ENCODE results near the gene NBEA.

DNA sequence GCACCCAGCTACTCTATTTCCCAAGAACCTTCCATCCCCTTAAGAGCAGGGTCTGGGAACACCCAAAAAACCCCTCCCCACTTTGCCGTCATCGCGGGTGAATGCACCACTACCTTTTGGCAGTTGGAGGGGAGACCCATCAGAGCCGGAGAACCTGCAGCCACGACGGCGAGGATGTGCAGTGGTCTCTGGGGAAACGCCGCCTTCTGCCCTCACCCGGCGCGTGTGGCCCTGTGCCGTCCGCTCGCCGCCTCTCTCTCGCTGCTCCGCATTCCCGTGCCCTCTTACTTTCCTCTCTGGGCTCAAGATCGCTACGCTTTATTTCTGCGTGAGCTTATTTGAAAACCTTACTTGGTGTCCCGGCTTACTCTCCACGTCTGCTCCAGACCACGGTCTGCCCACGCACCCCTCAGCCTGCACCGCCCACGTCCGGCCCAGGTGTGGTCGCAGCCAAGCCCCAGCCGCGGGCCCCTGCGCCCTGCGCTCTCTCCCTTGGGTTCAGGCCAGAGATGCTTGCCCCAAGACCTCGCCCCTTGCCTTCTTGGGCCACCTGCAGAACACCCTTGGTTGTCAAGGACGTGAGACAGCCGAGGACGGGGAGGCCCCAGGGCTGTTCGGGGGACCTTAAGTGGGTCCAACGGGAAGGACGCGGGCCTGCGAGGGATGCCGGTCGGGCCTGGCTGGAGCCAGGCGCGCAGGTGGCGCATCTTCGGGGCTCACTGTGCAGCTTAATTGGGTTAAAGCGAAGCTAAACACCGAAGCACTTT is 536.4 kb downstream of the NBEA start:
- TF ChIP-seq, protein P1, sequence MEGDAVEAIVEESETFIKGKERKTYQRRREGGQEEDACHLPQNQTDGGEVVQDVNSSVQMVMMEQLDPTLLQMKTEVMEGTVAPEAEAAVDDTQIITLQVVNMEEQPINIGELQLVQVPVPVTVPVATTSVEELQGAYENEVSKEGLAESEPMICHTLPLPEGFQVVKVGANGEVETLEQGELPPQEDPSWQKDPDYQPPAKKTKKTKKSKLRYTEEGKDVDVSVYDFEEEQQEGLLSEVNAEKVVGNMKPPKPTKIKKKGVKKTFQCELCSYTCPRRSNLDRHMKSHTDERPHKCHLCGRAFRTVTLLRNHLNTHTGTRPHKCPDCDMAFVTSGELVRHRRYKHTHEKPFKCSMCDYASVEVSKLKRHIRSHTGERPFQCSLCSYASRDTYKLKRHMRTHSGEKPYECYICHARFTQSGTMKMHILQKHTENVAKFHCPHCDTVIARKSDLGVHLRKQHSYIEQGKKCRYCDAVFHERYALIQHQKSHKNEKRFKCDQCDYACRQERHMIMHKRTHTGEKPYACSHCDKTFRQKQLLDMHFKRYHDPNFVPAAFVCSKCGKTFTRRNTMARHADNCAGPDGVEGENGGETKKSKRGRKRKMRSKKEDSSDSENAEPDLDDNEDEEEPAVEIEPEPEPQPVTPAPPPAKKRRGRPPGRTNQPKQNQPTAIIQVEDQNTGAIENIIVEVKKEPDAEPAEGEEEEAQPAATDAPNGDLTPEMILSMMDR (IDR thresholded peaks at IDR 0.05), result no peak
- no peak for TF ChIP-seq POLR2AphosphoS5 (IDR thresholded peaks at IDR 0.05)

All from sigmoid colon (tissue), 4 donors.